WERI-Rb-1 (cell line): Measurements from ENCODE around the gene RREB1.

Source experiments
- DNase-seq: peaks from one replicate; pipeline ENCODE4 v3.0.0-alpha.2; 2020
- H3K27ac ChIP-seq: fragments of 250-450 bp; sonication (Bioruptor Pico); 2 replicates; pipeline ENCODE4 v1.5.1; 2020; ENCODE audit warnings: mild to moderate bottlenecking, moderate library complexity
- H3K27me3 ChIP-seq: fragments of 250-450 bp; sonication (Bioruptor Pico); 2 replicates; pipeline ENCODE4 v1.5.1; 2021; ENCODE audit warnings: mild to moderate bottlenecking, low read depth, moderate library complexity; ENCODE audit not compliant: insufficient read depth, severe bottlenecking
- H3K36me3 ChIP-seq: fragments of 250-450 bp; sonication (Bioruptor Pico); 2 replicates; pipeline ENCODE4 v1.5.1; 2020; ENCODE audit warnings: mild to moderate bottlenecking, moderate library complexity
- H3K4me3 ChIP-seq: 2 replicates; pipeline ENCODE4 v1.5.1; 2011; ENCODE audit warnings: low read depth, mild to moderate bottlenecking, control low read depth, low read length
- H3K9me3 ChIP-seq: fragments of 250-450 bp; sonication (Bioruptor Pico); 2 replicates; pipeline ENCODE4 v1.5.1; 2021; ENCODE audit warnings: mild to moderate bottlenecking, moderate library complexity; ENCODE audit not compliant: severe bottlenecking
- CTCF ChIP-seq: IDR thresholded peaks from 2 replicates; pipeline ENCODE4 v1.5.1; 2011; ENCODE audit warnings: low read depth, mild to moderate bottlenecking, control low read depth, inconsistent platforms, low read length

Gene RREB1

GRCh38 chr6:7242835-7243178 lies 135.0 kb downstream of the RREB1 start:
- H3K27me3 ChIP-seq, result no peaks in the 10 kb centered on the region
- DNase-seq, result no peak
- peaks cover 54% of the 10 kb centered on the region for H3K36me3 ChIP-seq
- no peak for TF ChIP-seq CTCF
- H3K4me3 ChIP-seq, result no peak overlapping the region
- no peaks in the 10 kb centered on the region for H3K9me3 ChIP-seq
- no peak overlapping the region; the same call in 1 of the 2 replicates for H3K27ac ChIP-seq

- H3K9me3 ChIP-seq, result no peaks in the 10 kb centered on the region
- peaks cover 59% of the 10 kb centered on the region for H3K36me3 ChIP-seq
- peak overlapping the region; percentile 6 for H3K27ac ChIP-seq
- no peak overlapping the region for H3K4me3 ChIP-seq
- peak; percentile 92 for TF ChIP-seq CTCF
- DNase-seq, result peak; percentile 87
- H3K27me3 ChIP-seq, result no peaks in the 10 kb centered on the region
These were observed 135.6 kb downstream of the RREB1 start for GRCh38 chr6:7243179-7243981.

GRCh38 chr6:7245668-7246393 lies 138.1 kb downstream of the RREB1 start:
- H3K36me3 ChIP-seq, result peaks cover 64% of the 10 kb centered on the region
- no peak overlapping the region for H3K4me3 ChIP-seq
- H3K27me3 ChIP-seq, result no peaks in the 10 kb centered on the region
- DNase-seq, result no peak
- H3K27ac ChIP-seq, result no peak overlapping the region
- TF ChIP-seq CTCF, result no peak
- H3K9me3 ChIP-seq, result no peaks in the 10 kb centered on the region

- no peak for DNase-seq
- no peaks in the 10 kb centered on the region for H3K9me3 ChIP-seq
- no peak overlapping the region for H3K4me3 ChIP-seq
- peaks cover 57% of the 10 kb centered on the region for H3K36me3 ChIP-seq
- H3K27ac ChIP-seq, result no peak overlapping the region
- H3K27me3 ChIP-seq, result no peaks in the 10 kb centered on the region
- TF ChIP-seq CTCF, result peak; percentile 21; the same call in 1 of the 2 replicates
These were observed 138.8 kb downstream of the RREB1 start for GRCh38 chr6:7246401-7247178.

GRCh38 chr6:7247179-7247456 lies 139.4 kb downstream of the RREB1 start:
- TF ChIP-seq CTCF, result no peak
- Histone ChIP-seq H3K27ac (no peak overlapping the region), H3K36me3 (peaks cover 60% of the 10 kb centered on the region)

More at GRCh38 chr6:7247179-7247456, 139.4 kb downstream of the RREB1 start:
- Histone ChIP-seq H3K9me3 (no peaks in the 10 kb centered on the region), H3K4me3 (no peak overlapping the region), H3K27me3 (no peaks in the 10 kb centered on the region)
- DNase-seq, result no peak
